GM18499 (cell line): ENCODE results near the gene PXYLP1.

Experiments
- ATAC-seq: cut with Tn5 transposase; IDR thresholded peaks from one replicate; pipeline ENCODE4 v1.9.1; 2021; ENCODE audit warnings: moderate number of reproducible peaks; ENCODE audit not compliant: insufficient read depth, unreplicated experiment

Gene PXYLP1

GRCh38 chr3:141337523-141337854, 105.9 kb downstream of the PXYLP1 start:
- no peak for ATAC-seq

DNA sequence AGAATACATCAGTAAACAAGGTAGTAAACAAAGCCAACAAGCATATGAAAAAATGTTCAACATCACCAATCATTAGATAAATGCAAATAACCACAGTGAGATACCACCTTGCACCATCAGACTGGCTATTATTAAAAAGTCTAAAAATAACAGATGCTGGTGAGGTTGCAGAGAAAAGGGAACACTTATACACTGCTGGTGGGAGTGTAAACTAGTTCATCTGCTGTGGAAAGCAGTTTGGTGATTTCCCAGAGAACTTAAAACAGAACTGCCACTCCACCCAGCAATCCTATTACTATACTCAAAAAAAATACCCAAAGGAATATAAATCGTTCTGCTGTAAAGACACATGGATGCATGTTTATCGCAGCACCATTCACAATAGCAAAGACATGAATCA, 106.4 kb downstream of the PXYLP1 start:
- no peak for ATAC-seq

DNA sequence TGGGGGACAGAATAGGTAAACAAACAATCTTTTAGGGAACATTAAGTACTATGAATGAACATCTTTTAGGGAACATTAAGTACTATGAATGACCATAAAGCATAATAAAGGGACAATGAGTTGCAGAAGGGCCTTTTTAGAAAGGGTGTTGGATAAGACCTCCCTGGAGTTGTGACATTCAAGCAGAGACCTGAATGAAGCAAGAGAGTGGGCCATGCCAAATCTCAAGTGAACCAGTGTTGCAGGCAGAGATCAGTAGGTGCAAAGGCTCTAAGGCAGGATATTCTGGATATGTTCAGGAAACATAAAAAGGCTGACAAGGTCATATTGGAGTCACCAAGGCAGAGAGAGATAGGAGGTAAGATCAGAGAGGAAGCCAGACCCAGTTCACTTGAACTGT, 107.3 kb downstream of the PXYLP1 start:
- ATAC-seq = no peak

- no peak for ATAC-seq
These were observed 109.9 kb downstream of the PXYLP1 start for GRCh38 chr3:141341536-141341935.

GRCh38 chr3:141342386-141342785, 110.8 kb downstream of the PXYLP1 start:
- ATAC-seq = no peak

DNA sequence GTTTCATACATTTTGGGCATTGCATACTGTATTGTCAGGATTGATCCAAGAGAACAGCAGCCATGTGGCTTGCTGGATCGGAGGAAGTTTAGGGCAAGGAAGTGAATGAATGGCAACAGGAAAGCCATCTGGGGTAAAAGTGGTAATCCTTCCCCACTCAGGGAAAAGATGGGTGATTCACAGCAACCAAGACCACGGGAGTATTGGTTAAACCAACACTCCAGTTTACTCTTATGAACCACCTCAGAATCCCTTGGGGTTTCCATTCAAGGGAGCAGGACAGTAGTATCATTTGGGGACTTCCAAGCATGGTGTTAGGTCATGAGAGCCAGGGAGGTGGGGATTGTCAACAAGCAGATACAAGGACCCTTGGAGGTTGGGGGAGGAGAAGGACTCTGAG, 111.5 kb downstream of the PXYLP1 start:
- no peak for ATAC-seq

GRCh38 chr3:141343865-141344271, 112.2 kb downstream of the PXYLP1 start:
- no peak for ATAC-seq
